Breast epithelium (tissue), 4 donors: ENCODE results near the gene NPHP4. TPM values are rescaled to one million over a fixed set of nuclear protein-coding genes. Genes with fewer than 3 reads are reported as not detected.

ENCODE experiments used
- DNase-seq, 2 donors: peaks; one replicate each; pipeline ENCODE4 v3.0.0-alpha.2; 2019; ENCODE audit warnings: low spot score in 2 of 2
- H3K27ac ChIP-seq, 2 donors: fragments of 200-600 bp; sonication (generic) in 1 of 2; one replicate each; pipeline ENCODE4 v1.5.1; 2016 to 2019; ENCODE audit warnings: mild to moderate bottlenecking in 1 of 2
- H3K27me3 ChIP-seq, 2 donors: fragments of 200-600 bp; sonication (generic) in 1 of 2; one replicate each; pipeline versions ENCODE4 v1.5.1 to v1.6.0; 2017 to 2019; ENCODE audit warnings: control low read depth in 1 of 2, mild to moderate bottlenecking in 1 of 2
- H3K36me3 ChIP-seq: fragments of 200-600 bp; one replicate; pipeline ENCODE4 v1.5.1; 2019
- H3K4me1 ChIP-seq, 2 donors: fragments of 200-600 bp; sonication (generic); one replicate each; pipeline ENCODE4 v1.5.1; 2016 to 2019; ENCODE audit warnings: control low read depth in 1 of 2
- H3K4me3 ChIP-seq, 3 donors: fragments of 200-600 bp; sonication (generic); 1 replicate in 2 of 3; 2 replicates in 1 of 3; pipeline ENCODE4 v1.5.1; 2016 to 2019; ENCODE audit warnings: mild to moderate bottlenecking in 3 of 3, moderate library complexity in 2 of 3
- H3K9me3 ChIP-seq, 2 donors: fragments of 200-600 bp; sonication (generic) in 1 of 2; one replicate each; pipeline ENCODE4 v1.5.1; 2016 to 2019; ENCODE audit warnings: control low read depth in 1 of 2
- CTCF ChIP-seq, 3 donors: fragments of 450-650 bp; IDR thresholded peaks; one replicate each; pipeline ENCODE4 v1.5.1; 2016 to 2017; ENCODE audit warnings: antibody characterized with exemption in 3 of 3, mild to moderate bottlenecking in 3 of 3, moderate library complexity in 3 of 3
- POLR2A ChIP-seq: fragments of 450-650 bp; IDR thresholded peaks from one replicate; pipeline ENCODE4 v1.6.1; 2016; ENCODE audit warnings: antibody characterized with exemption, mild to moderate bottlenecking, moderate library complexity
- POLR2AphosphoS5 ChIP-seq, 3 donors: sonication (generic); formaldehyde crosslinking; IDR thresholded peaks; one replicate each; pipeline ENCODE4 v1.6.1; 2017; ENCODE audit warnings: antibody characterized with exemption in 3 of 3
- intact Hi-C: fragments of 100-400 bp; cut with DNase I; formaldehyde crosslinking; loops from one replicate; pipeline ENCODE4 v1.15.1; 2023; ENCODE audit warnings: low total_unique reads
- total RNA-seq, 3 donors: library from RNA; depleted of rRNA; stranded (reverse); fragments of >200 nt; gene quantifications; one replicate each; pipeline ENCODE4 v1.1.0, GENCODE V29; 2016

NPHP4 gene
- total RNA-seq, 3 donors from 2014 or later: 7.0 to 18.7 (median 18.1) TPM

DNA sequence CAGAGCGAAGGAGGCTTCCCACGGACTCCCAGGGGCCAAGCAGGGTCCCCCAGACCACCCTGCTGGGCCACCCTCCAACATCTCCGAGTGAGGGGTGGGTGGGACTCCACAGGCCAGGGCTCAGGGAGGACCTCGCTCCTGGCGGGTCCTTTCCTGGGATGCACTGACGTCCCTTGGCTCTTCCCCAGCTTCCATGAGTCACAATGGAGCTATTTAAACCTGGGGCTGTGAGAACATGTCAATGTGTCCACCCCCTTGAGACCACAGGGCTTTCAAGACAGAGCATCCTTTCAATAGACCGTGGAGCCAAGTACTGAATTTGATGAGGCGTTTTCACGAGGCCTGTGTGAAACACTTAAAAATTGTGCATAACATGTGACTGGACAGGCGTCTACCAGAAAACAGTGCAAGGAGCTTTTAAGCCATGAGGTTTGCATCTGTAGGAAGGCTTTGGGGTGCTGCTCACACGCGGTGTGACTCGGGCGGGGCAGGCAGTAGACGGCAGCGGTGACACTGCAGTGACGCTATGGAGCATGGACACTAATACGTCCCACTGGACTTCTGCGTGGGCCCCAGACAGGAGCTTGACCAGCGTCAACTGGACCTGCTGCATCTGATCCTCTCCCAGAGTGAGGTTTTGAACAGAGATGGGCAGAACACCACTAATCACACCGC is 24.1 kb upstream of the NPHP4 start:
- TF ChIP-seq POLR2AphosphoS5 (IDR thresholded peaks at IDR 0.05): no peak
- no peak for TF ChIP-seq CTCF (IDR thresholded peaks at IDR 0.05)
- no peak for TF ChIP-seq POLR2A
- H3K9me3 ChIP-seq: no peaks in the 10 kb centered on the region
- no peak overlapping the region for H3K27ac ChIP-seq
- DNase-seq: no peak
- H3K4me3 ChIP-seq: no peak overlapping the region
- no peaks in the 10 kb centered on the region for H3K27me3 ChIP-seq
- no peaks in the 10 kb centered on the region for H3K4me1 ChIP-seq
- intact Hi-C loops: no loop called here
- no peaks in the 10 kb centered on the region for H3K36me3 ChIP-seq

- Histone ChIP-seq H3K36me3 (no peaks in the 10 kb centered on the region), H3K27me3 (no peaks in the 10 kb centered on the region), H3K9me3 (no peaks in the 10 kb centered on the region), H3K4me1 (no peaks in the 10 kb centered on the region), H3K27ac (no peak overlapping the region), H3K4me3 (no peak overlapping the region)
- no peak for TF ChIP-seq POLR2A
- TF ChIP-seq CTCF (IDR thresholded peaks at IDR 0.05): no peak
- no peak for TF ChIP-seq POLR2AphosphoS5 (IDR thresholded peaks at IDR 0.05)
- DNase-seq: no peak
- intact Hi-C loops: no loop called here
Measured at GRCh38 chr1:6014130-6014999, 22.1 kb upstream of the NPHP4 start.

- no peak for DNase-seq
- TF ChIP-seq POLR2A: no peak
- no peak for TF ChIP-seq CTCF (IDR thresholded peaks at IDR 0.05)
- TF ChIP-seq POLR2AphosphoS5 (IDR thresholded peaks at IDR 0.05): no peak
- intact Hi-C loops: no loop called here
Measured at GRCh38 chr1:6013491-6013890, 21.3 kb upstream of the NPHP4 start.

DNA sequence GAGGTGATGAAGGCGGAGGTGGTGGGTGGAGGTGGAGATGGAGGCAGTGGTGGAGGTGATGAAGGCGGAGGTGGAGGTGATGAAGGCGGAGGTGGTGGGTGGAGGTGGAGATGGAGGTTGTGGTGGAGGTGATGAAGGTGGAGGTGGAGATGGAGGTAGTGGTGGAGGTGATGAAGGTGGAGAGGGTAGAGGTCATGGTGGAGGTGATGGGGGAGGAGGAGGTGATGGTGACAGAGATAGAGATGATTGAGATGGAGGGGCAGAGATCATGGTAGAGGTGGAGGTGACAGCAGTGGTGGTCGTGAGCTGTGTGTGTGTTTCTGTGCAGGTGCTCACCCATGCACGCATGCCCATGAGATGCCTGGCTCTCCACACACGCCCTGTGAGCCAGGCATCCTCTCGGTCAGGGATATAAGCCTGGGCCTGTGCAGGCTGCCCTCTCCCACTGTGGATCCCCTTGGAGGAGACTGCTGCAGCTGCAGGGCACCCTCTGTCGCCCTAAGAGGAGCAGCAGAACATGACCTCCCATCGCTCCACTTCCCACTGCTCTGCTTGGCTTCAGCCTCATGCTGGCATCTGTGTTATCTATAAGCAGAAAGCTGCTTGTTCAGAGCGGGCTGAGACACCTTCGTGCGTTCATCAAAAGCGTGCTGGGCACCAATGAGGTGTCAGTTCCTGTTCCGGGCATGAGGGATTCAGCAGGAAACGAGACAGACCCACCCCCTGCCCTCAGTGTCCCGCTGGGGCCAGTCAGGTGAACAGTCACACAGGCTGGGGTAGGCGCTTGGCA is 20.5 kb upstream of the NPHP4 start:
- no peaks in the 10 kb centered on the region for H3K4me1 ChIP-seq
- no peaks in the 10 kb centered on the region for H3K36me3 ChIP-seq
- TF ChIP-seq CTCF (IDR thresholded peaks at IDR 0.05) (no peak), POLR2A (no peak), POLR2AphosphoS5 (IDR thresholded peaks at IDR 0.05) (no peak)
- no peak for DNase-seq
- no peak overlapping the region for H3K4me3 ChIP-seq
- no peak overlapping the region for H3K27ac ChIP-seq
- H3K27me3 ChIP-seq: no peaks in the 10 kb centered on the region
- intact Hi-C loops: no loop called here
- no peaks in the 10 kb centered on the region for H3K9me3 ChIP-seq

More at GRCh38 chr1:6013491-6013890, 21.3 kb upstream of the NPHP4 start:
- Histone ChIP-seq H3K4me1 (no peaks in the 10 kb centered on the region), H3K27me3 (no peaks in the 10 kb centered on the region), H3K9me3 (no peaks in the 10 kb centered on the region), H3K4me3 (no peak overlapping the region), H3K36me3 (no peaks in the 10 kb centered on the region), H3K27ac (no peak overlapping the region)
